HG03469 (cell line): ENCODE measurements around the gene SCG2.
"Not testable (repeated sequence)": the region's sequence is repeated elsewhere in the genome, so short reads cannot be mapped to it uniquely, and the experiment has no call there.

Source experiments
- ATAC-seq: cut with Tn5 transposase; IDR thresholded peaks from one replicate; pipeline ENCODE4 v1.9.1; 2021; ENCODE audit warnings: mild to moderate bottlenecking, moderate library complexity, moderate number of reproducible peaks; ENCODE audit not compliant: unreplicated experiment

SCG2 gene

DNA sequence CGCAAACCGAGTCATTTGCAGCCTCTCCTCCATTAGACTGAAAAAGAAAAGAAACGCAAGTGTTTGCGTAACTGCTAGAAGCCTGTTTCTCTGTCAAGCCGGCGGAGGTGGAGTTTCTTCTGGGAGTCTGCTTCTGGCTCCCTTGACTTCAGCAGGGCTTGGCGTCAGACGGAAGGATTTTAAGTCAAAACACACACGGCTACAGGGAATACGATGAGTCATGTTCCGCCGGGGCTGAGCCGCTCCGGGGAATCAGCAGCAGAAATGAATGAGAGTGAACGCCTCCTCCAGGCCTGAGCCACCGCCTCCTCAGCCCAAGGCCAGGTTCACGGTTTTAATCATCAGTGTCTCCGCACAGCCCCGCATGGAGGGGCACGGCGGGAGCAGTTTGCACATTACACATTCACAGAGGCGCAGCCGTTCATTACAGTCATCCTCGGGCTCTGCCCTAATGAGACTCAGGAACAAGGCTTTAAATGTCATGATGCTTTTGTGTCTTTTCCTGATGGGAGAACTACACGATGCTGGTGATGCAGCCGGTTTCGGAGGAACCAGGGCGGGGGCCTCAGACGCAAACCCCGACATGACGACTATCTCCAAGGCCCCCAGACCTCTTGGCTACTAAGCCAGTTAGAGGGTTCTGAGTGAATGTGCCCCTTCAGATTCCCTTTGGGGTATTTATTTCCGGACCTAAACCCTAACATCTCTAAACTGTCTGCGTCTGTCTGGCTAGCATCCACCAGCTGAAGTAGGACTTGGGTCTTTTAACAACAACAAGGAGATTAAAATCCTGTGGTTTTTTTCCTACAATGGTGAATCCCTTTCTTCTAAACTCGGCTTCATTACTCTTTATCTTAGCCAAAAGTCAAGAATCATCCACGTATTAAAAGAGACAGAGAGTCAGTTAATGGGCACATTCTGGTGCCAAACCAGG is 11.1 kb upstream of the SCG2 start:
- ATAC-seq = no peak

GRCh38 chr2:223612501-223612900 is 10.3 kb upstream of the SCG2 start:
- no peak for ATAC-seq

DNA sequence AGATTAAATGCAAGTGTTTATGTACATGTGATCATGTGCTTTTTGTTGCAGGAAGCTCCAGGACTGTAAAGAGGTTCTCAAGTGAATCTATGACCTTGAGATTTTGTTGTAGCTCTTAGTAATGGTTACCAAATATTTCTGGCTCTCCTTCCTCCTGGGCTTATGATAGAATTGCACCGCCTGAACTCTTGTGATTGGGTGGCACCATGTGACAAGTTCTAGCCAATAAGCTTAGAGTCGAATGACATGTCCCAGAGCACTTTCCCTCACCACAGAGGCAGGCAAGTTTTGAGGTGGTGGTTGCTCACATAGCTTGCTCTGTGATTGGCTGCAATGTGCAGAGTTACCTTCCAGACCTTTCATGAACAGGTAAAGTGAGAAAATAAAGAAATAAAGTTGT is 8.9 kb upstream of the SCG2 start:
- ATAC-seq = no peak

- no peak for ATAC-seq
These were observed 5.3 kb upstream of the SCG2 start for GRCh38 chr2:223607476-223607875.

GRCh38 chr2:223606946-223607345 is 4.8 kb upstream of the SCG2 start:
- ATAC-seq = no peak

GRCh38 chr2:223604231-223604630 is 2.1 kb upstream of the SCG2 start:
- no peak for ATAC-seq

GRCh38 chr2:223602972-223603371 is 811 bp upstream of the SCG2 start:
- ATAC-seq = no peak

DNA sequence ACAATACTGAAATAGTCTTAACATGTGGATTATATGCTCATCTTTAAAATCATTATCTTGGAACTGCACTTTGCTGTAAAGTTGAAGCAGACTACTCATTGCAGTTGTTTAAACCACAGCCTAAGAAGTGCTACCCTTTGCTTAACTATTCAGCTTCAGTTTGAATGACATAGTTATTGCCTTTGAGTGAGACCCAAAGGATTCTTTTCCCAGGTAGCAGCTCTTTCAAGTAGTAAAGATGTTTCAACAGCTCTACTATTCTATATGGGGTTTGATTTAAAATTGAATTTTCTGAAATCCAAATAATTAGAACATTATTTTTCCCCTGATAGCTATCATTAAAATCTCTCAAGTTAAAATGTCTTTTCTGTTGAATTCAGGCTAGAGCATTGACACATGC is 1.1 kb downstream of the SCG2 start:
- no peak for ATAC-seq

DNA sequence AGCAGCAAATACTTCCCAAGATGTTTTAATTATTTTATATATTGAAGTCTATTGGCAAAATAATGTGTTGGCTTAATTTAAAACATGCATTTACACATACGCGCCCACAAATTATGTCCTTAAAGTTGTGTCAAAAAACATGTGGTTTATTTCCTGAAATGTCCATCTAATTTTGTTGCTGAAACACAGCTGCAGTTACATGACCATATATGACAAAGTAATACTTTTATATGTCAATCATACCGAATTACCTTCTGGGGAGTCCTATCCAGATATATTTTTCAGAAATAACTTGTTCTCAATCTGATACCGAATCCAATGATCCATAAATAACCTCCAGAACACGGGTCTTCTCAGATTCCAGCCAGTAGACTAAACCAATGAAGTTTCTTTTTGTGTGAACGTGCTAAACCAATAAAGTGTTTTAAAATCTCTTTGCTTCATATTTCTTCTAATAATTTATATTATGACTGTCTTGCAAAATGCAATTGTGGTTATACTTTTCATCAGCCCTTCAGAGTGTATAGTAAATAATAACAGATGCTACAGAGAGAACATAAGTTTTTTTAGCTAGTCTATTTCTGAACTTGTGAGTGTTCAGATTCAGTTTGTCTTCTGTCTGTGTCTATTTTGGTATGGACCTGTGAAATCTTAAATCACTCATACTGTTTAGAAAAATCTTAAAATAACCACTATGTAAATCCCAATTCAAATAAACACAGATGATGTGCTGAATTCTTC is 2.4 kb downstream of the SCG2 start:
- no peak for ATAC-seq

- ATAC-seq = no peak
These were observed 3.0 kb downstream of the SCG2 start for GRCh38 chr2:223598994-223599639.

GRCh38 chr2:223597076-223597475 is 5.1 kb downstream of the SCG2 start:
- no peak for ATAC-seq

GRCh38 chr2:223596208-223596607 is 6.0 kb downstream of the SCG2 start:
- no peak for ATAC-seq

DNA sequence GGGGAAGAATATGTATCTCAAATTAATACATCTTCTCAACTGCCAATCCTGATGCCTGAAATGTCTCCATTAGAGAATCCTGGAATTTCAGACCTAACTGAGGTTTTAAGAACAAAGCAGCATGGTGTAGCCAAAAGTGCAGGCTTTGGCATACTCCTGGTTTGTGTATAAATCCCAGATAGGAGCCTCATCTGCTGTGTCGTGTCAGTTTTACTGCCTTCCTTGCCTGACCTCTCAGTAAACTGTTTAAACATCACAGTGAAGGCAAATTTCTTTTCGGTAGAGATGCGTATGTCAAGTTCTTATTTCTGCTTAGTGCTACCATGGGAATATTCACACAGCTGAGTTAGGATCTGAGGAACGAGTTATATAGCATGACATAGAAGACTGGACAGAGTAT is 7.3 kb downstream of the SCG2 start:
- no peak for ATAC-seq

DNA sequence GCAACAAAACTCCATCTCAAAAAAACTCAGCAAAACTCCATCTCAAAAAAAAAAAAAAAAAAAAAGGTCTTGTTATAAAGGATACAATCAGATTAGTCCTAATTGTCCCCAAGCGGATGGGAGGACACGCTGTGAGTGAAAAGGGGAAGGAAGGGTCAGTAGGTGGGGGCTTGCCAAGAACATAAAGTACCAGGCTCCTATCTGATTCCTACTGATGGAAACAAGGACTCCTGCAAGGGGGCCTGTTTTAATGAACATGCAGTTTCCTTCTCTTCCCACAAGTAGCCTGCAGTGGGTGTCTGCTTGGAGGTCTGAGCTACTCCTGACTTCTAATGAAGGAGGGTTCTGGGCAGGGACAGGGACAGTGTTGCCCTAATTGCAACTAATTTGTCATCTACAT is 7.9 kb downstream of the SCG2 start:
- ATAC-seq = no peak

DNA sequence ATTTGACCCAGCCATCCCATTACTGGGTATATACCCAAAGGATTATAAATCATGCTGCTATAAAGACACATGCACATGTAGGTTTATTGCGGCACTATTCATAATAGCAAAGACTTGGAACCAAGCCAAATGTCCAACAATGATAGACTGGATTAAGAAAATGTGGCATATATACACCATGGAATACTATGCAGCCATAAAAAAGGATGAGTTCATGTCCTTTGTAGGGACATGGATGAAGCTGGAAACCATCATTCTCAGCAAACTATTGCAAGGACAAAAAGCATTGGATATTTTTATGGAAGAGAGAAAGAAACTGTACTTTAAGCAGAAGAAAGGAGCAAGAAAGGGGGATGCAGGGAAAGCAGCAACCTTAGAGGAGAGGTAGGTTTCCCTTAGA is 9.5 kb downstream of the SCG2 start:
- not testable (repeated sequence) for ATAC-seq

DNA sequence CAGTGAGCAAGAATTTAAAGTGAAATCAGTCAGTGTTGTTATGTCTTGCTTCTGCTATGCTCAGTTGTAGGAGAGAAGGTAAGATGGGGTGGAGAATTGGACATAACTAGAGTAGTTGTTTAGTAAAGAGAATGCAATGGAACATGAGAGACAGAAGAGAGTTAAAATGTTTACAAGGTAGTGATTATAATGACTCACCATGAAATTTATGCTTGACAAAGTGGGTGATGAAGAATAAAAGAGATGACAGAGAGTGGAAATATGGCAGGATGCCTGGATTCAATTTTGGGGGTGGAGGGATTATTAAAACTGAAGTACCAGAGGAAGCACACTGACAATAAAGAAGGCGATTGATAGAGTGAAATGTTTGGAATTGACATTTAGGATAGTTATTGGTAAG is 10.6 kb downstream of the SCG2 start:
- no peak for ATAC-seq

- ATAC-seq = no peak
These were observed 11.2 kb downstream of the SCG2 start for GRCh38 chr2:223590964-223591363.

GRCh38 chr2:223589901-223590300 is 12.3 kb downstream of the SCG2 start:
- no peak for ATAC-seq

GRCh38 chr2:223588251-223588650 is 13.9 kb downstream of the SCG2 start:
- no peak for ATAC-seq

GRCh38 chr2:223587301-223587700 is 14.9 kb downstream of the SCG2 start:
- ATAC-seq = no peak

GRCh38 chr2:223586261-223586660 is 15.9 kb downstream of the SCG2 start:
- no peak for ATAC-seq

DNA sequence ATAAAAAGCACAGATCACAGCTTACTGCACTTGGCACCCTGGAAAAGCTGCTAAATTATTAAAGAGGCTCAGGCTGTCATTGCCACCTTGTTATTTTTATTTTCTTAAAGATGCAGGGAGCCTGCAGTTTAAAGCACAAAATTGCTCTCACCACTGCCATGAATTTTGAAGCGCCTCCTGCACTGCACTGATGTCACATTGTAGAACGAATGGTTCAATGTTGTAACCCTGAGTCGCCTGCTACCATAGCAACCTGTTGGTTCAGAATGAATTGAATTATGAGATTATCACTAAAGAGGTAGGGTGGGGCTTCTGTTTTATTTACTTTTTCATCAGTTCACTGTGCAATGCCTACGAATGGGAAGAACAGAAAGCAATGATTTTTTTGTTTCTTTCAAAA is 16.5 kb downstream of the SCG2 start:
- ATAC-seq = no peak
